ENCODE results near the gene UBE2V1.

UBE2V1 gene

GRCh38 chr20:50130356-50130723 is 17.4 kb upstream of the UBE2V1 start:
- Histone ChIP-seq H4K91ac (ENCODE audit: low read depth, low read length) (no peak overlapping the region), H2BK120ac (ENCODE audit: insufficient read depth, low read length, poor library complexity) (no peak overlapping the region), H3K4me2 (ENCODE audit: low read length) (no peak overlapping the region), H2BK12ac (ENCODE audit: low read length) (no peak overlapping the region), H3K27ac (ENCODE audit: low read depth, low read length) (no peak overlapping the region), H3K4me1 (ENCODE audit: control insufficient read depth in 1 of 2, insufficient read depth in 2 of 2, low read length in 2 of 2) (peaks cover 2 to 3% of the 10 kb centered on the region in 2 experiments), H3K27me3 (ENCODE audit: insufficient read depth, low read length) (no peaks in the 10 kb centered on the region), H3K4me3 (ENCODE audit: low read depth, low read length) (no peak overlapping the region), H3K23ac (ENCODE audit: low read length) (no peak overlapping the region), H3K79me1 (ENCODE audit: low read length) (no peaks in the 10 kb centered on the region), H3K18ac (ENCODE audit: low read length) (peak overlapping the region; percentile 15), H3K9me3 (ENCODE audit: insufficient read depth, low read depth, low read length) (no peaks in the 10 kb centered on the region), H3K14ac (ENCODE audit: low read length) (no peak overlapping the region), H3K36me3 (ENCODE audit: control insufficient read depth in 1 of 2, insufficient read depth in 2 of 2, low read length in 2 of 2) (peaks cover 78 to 87% of the 10 kb centered on the region in 2 experiments), H2BK5ac (ENCODE audit: low read depth, low read length, poor library complexity) (no peak overlapping the region), H4K12ac (ENCODE audit: low read depth, low read length) (no peak overlapping the region), H4K8ac (ENCODE audit: low read depth, low read length) (no peak overlapping the region), H2AFZ (ENCODE audit: insufficient read depth, low read length, poor library complexity) (no peak overlapping the region), H3K9ac (ENCODE audit: low read length) (no peak overlapping the region), H2AK5ac (ENCODE audit: low read length) (no peak overlapping the region), H3K79me2 (ENCODE audit: control insufficient read depth, insufficient read depth, low read length, poor library complexity) (peaks cover 2% of the 10 kb centered on the region), H3K4ac (ENCODE audit: low read depth, low read length) (no peak overlapping the region)
- no peak for DNase-seq
- no CpG with 5 or more reads among the region's 1 CpG for WGBS (ENCODE audit: extremely low coverage, insufficient coverage, insufficient read length)

- Histone ChIP-seq H4K8ac (ENCODE audit: low read depth, low read length) (no peak overlapping the region), H3K79me1 (ENCODE audit: low read length) (no peaks in the 10 kb centered on the region), H2BK12ac (ENCODE audit: low read length) (no peak overlapping the region), H2AFZ (ENCODE audit: insufficient read depth, low read length, poor library complexity) (no peak overlapping the region), H3K9ac (ENCODE audit: low read length) (no peak overlapping the region), H3K27ac (ENCODE audit: low read depth, low read length) (no peak overlapping the region), H3K27me3 (ENCODE audit: insufficient read depth, low read length) (no peaks in the 10 kb centered on the region), H3K4ac (ENCODE audit: low read depth, low read length) (no peak overlapping the region), H3K23ac (ENCODE audit: low read length) (no peak overlapping the region), H2AK5ac (ENCODE audit: low read length) (no peak overlapping the region), H3K14ac (ENCODE audit: low read length) (no peak overlapping the region), H3K4me3 (ENCODE audit: low read depth, low read length) (no peak overlapping the region), H2BK120ac (ENCODE audit: insufficient read depth, low read length, poor library complexity) (no peak overlapping the region), H4K91ac (ENCODE audit: low read depth, low read length) (no peak overlapping the region), H3K18ac (ENCODE audit: low read length) (no peak overlapping the region), H4K12ac (ENCODE audit: low read depth, low read length) (no peak overlapping the region), H3K9me3 (ENCODE audit: insufficient read depth, low read depth, low read length) (no peaks in the 10 kb centered on the region), H3K79me2 (ENCODE audit: control insufficient read depth, insufficient read depth, low read length, poor library complexity) (peaks cover 2% of the 10 kb centered on the region), H3K36me3 (ENCODE audit: control insufficient read depth in 1 of 2, insufficient read depth in 2 of 2, low read length in 2 of 2) (peaks cover 82 to 89% of the 10 kb centered on the region in 2 experiments), H2BK5ac (ENCODE audit: low read depth, low read length, poor library complexity) (no peak overlapping the region), H3K4me2 (ENCODE audit: low read length) (no peak overlapping the region), H3K4me1 (ENCODE audit: control insufficient read depth in 1 of 2, insufficient read depth in 2 of 2, low read length in 2 of 2) (peaks cover 2 to 3% of the 10 kb centered on the region in 2 experiments)
- DNase-seq: no peak
- WGBS (ENCODE audit: extremely low coverage, insufficient coverage, insufficient read length): no CpG with 5 or more reads among the region's 13 CpGs
Observed at GRCh38 chr20:50129662-50130355, 16.9 kb upstream of the UBE2V1 start.

GRCh38 chr20:50128520-50128905 is 15.6 kb upstream of the UBE2V1 start:
- no peak overlapping the region for H3K27ac ChIP-seq (ENCODE audit: low read depth, low read length)
- no peaks in the 10 kb centered on the region for H3K79me1 ChIP-seq (ENCODE audit: low read length)
- DNase-seq: no peak
- peaks cover under 1% of the 10 kb centered on the region for H3K9me3 ChIP-seq (ENCODE audit: insufficient read depth, low read depth, low read length)
- H3K27me3 ChIP-seq (ENCODE audit: insufficient read depth, low read length): no peaks in the 10 kb centered on the region
- H3K4ac ChIP-seq (ENCODE audit: low read depth, low read length): no peak overlapping the region
- peaks cover 0 to 2% of the 10 kb centered on the region in 2 experiments for H3K4me1 ChIP-seq (ENCODE audit: control insufficient read depth in 1 of 2, insufficient read depth in 2 of 2, low read length in 2 of 2)
- H3K4me2 ChIP-seq (ENCODE audit: low read length): no peak overlapping the region
- H4K91ac ChIP-seq (ENCODE audit: low read depth, low read length): no peak overlapping the region
- H2BK5ac ChIP-seq (ENCODE audit: low read depth, low read length, poor library complexity): no peak overlapping the region
- H4K8ac ChIP-seq (ENCODE audit: low read depth, low read length): no peak overlapping the region
- H3K23ac ChIP-seq (ENCODE audit: low read length): no peak overlapping the region
- peaks cover 82 to 90% of the 10 kb centered on the region in 2 experiments for H3K36me3 ChIP-seq (ENCODE audit: control insufficient read depth in 1 of 2, insufficient read depth in 2 of 2, low read length in 2 of 2)
- no peak overlapping the region for H2AFZ ChIP-seq (ENCODE audit: insufficient read depth, low read length, poor library complexity)
- no peak overlapping the region for H3K14ac ChIP-seq (ENCODE audit: low read length)
- no CpG with 5 or more reads among the region's 8 CpGs for WGBS (ENCODE audit: extremely low coverage, insufficient coverage, insufficient read length)
- no peak overlapping the region for H3K18ac ChIP-seq (ENCODE audit: low read length)
- no peak overlapping the region for H4K12ac ChIP-seq (ENCODE audit: low read depth, low read length)
- H2AK5ac ChIP-seq (ENCODE audit: low read length): no peak overlapping the region
- H2BK12ac ChIP-seq (ENCODE audit: low read length): no peak overlapping the region
- no peak overlapping the region for H3K4me3 ChIP-seq (ENCODE audit: low read depth, low read length)
- H2BK120ac ChIP-seq (ENCODE audit: insufficient read depth, low read length, poor library complexity): no peak overlapping the region
- H3K79me2 ChIP-seq (ENCODE audit: control insufficient read depth, insufficient read depth, low read length, poor library complexity): peaks cover 2% of the 10 kb centered on the region
- H3K9ac ChIP-seq (ENCODE audit: low read length): no peak overlapping the region

GRCh38 chr20:50127587-50128519 is 14.9 kb upstream of the UBE2V1 start:
- Histone ChIP-seq H2BK12ac (ENCODE audit: low read length) (no peak overlapping the region), H2BK5ac (ENCODE audit: low read depth, low read length, poor library complexity) (no peak overlapping the region), H3K23ac (ENCODE audit: low read length) (no peak overlapping the region), H3K36me3 (ENCODE audit: control insufficient read depth in 1 of 2, insufficient read depth in 2 of 2, low read length in 2 of 2) (peaks cover 78 to 86% of the 10 kb centered on the region in 2 experiments), H3K4me2 (ENCODE audit: low read length) (no peak overlapping the region), H3K27ac (ENCODE audit: low read depth, low read length) (no peak overlapping the region), H4K12ac (ENCODE audit: low read depth, low read length) (no peak overlapping the region), H4K8ac (ENCODE audit: low read depth, low read length) (no peak overlapping the region), H3K4me1 (ENCODE audit: control insufficient read depth in 1 of 2, insufficient read depth in 2 of 2, low read length in 2 of 2) (no peaks in the 10 kb centered on the region), H2BK120ac (ENCODE audit: insufficient read depth, low read length, poor library complexity) (no peak overlapping the region), H3K9me3 (ENCODE audit: insufficient read depth, low read depth, low read length) (peaks cover 3% of the 10 kb centered on the region), H3K9ac (ENCODE audit: low read length) (no peak overlapping the region), H3K14ac (ENCODE audit: low read length) (no peak overlapping the region), H3K79me1 (ENCODE audit: low read length) (no peaks in the 10 kb centered on the region), H3K4ac (ENCODE audit: low read depth, low read length) (no peak overlapping the region), H2AFZ (ENCODE audit: insufficient read depth, low read length, poor library complexity) (no peak overlapping the region), H2AK5ac (ENCODE audit: low read length) (no peak overlapping the region), H4K91ac (ENCODE audit: low read depth, low read length) (no peak overlapping the region), H3K4me3 (ENCODE audit: low read depth, low read length) (no peak overlapping the region), H3K18ac (ENCODE audit: low read length) (no peak overlapping the region), H3K27me3 (ENCODE audit: insufficient read depth, low read length) (no peaks in the 10 kb centered on the region), H3K79me2 (ENCODE audit: control insufficient read depth, insufficient read depth, low read length, poor library complexity) (no peaks in the 10 kb centered on the region)
- WGBS (ENCODE audit: extremely low coverage, insufficient coverage, insufficient read length): no CpG with 5 or more reads among the region's 28 CpGs
- DNase-seq: no peak
